Measurements from ENCODE around the gene MAP1LC3C.

DNA sequence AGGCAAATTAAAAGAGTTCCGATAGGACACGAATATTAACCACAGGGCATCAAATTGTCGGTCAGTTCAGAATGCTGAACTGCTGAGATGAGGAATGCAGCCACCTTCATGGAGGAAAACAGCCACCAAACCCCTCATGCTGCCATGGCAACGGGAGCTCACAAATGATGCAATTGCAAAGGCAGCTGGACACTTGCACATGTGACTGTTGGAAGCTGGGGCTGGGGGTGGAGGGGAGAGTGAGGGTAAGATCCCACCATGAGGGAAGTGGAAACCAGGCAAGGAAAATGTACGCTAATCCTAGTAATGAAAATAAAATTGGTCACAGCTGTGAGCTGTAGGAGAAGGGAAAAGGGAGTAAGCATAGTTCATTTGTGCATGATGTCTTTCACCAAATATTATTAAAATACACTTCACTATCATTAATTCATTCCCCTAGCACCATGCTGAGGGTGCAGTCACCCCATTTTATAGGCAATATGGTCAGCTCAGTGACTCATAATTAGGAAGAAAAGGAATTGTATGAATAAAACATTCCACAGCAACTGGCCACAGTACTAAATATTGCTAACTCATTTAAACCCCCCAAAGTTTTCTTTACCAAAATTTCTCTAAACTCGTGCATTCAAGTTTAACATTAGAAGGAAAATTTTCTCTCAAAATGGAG, 26.1 kb downstream of the MAP1LC3C start:
- TF ChIP-seq POLR2A (IDR thresholded peaks at IDR 0.05): no peak
- TF ChIP-seq, protein P1, sequence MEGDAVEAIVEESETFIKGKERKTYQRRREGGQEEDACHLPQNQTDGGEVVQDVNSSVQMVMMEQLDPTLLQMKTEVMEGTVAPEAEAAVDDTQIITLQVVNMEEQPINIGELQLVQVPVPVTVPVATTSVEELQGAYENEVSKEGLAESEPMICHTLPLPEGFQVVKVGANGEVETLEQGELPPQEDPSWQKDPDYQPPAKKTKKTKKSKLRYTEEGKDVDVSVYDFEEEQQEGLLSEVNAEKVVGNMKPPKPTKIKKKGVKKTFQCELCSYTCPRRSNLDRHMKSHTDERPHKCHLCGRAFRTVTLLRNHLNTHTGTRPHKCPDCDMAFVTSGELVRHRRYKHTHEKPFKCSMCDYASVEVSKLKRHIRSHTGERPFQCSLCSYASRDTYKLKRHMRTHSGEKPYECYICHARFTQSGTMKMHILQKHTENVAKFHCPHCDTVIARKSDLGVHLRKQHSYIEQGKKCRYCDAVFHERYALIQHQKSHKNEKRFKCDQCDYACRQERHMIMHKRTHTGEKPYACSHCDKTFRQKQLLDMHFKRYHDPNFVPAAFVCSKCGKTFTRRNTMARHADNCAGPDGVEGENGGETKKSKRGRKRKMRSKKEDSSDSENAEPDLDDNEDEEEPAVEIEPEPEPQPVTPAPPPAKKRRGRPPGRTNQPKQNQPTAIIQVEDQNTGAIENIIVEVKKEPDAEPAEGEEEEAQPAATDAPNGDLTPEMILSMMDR (IDR thresholded peaks at IDR 0.05): no peak

All from tibial nerve (tissue), 3 donors.